ENCODE measurements around the gene NWD2.

DNA sequence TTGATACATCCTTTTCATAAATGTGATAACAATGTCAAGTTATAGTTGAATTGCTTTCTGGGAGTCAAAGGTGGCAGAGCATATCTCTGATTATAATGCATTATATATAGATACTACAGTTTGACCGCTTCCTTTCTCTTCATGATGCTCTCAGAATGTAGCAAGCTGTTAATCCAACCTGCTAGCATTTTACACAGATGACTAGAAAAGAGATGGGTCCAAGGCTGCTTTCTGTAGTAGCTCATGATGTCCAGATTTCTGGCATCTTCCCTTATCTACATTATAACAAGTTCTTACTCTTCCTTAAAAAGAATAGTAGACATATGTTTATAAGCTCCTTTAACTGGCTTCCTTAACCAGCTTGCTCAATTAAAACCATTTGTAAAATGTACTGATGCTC lies 192.0 kb downstream of the NWD2 start:
- TF ChIP-seq, protein P1, sequence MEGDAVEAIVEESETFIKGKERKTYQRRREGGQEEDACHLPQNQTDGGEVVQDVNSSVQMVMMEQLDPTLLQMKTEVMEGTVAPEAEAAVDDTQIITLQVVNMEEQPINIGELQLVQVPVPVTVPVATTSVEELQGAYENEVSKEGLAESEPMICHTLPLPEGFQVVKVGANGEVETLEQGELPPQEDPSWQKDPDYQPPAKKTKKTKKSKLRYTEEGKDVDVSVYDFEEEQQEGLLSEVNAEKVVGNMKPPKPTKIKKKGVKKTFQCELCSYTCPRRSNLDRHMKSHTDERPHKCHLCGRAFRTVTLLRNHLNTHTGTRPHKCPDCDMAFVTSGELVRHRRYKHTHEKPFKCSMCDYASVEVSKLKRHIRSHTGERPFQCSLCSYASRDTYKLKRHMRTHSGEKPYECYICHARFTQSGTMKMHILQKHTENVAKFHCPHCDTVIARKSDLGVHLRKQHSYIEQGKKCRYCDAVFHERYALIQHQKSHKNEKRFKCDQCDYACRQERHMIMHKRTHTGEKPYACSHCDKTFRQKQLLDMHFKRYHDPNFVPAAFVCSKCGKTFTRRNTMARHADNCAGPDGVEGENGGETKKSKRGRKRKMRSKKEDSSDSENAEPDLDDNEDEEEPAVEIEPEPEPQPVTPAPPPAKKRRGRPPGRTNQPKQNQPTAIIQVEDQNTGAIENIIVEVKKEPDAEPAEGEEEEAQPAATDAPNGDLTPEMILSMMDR (IDR thresholded peaks at IDR 0.05): no peak
- no peak for TF ChIP-seq POLR2A (IDR thresholded peaks at IDR 0.05)

Data from adrenal gland (tissue), 5 donors.